CD1c-positive myeloid dendritic cell (primary cell): Measurements from ENCODE around the gene ILF2.
"Not testable (repeated sequence)": the region's sequence is repeated elsewhere in the genome, so short reads cannot be mapped to it uniquely, and the experiment has no call there.

Experiments
- DNase-seq: peaks from one replicate; pipeline ENCODE4 v3.0.0-alpha.2; 2016; ENCODE audit errors: extremely low spot score

ILF2 gene

GRCh38 chr1:153649137-153649862 lies 21.5 kb downstream of the ILF2 start:
- DNase-seq: no peak

DNA sequence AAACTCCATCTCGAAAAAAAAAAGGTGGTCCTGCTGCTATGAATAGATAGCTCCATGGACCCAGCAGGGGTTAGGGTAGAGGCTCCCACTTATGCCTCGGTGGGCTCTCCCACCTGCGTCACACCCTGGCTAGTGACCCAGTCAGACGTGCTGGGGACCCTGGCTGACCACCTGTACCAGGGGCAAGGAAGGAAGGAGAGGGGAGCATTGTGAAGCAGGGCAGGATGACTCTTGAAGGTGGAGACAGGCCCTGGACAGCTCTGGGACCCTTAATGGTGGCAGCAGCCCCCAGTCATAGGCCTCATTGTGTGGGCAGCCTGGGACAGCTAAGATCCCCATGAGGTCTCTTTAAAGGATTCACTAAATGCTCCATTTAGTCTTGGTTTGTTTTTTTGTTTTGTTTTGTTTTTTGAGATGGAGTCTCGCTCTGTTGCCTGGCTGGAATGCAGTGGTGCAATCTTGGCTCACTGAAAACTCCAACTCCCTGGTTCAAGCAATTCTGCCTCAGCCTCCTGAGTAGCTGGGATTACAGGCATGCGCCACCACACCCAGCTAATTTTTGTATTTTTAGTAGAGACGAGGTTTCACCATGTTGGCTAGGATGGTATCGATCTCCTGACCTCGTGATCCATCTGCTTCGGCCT lies 22.7 kb downstream of the ILF2 start:
- no peak for DNase-seq

DNA sequence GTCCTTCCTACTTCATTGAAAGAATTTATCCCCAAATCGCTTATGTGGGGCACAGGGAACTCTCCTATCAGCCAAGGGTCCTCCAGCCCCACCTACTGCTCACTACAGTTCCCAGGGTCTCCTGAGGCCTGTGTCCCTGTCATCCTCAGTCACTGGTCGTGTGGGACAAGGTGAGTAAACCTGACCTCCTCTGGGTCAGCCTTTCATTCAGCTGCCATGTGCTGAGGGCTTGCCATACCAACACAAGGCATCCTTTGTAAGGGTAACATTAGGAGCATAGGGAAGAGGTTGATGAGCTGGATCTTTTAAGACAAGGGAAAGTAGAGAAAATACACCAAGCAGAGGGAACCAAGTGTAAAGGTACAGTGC lies 23.5 kb downstream of the ILF2 start:
- no peak for DNase-seq

GRCh38 chr1:153646672-153647345 lies 24.0 kb downstream of the ILF2 start:
- DNase-seq: peak; percentile 84

- no peak for DNase-seq
Measured at GRCh38 chr1:153643816-153644215, 27.0 kb downstream of the ILF2 start.

DNA sequence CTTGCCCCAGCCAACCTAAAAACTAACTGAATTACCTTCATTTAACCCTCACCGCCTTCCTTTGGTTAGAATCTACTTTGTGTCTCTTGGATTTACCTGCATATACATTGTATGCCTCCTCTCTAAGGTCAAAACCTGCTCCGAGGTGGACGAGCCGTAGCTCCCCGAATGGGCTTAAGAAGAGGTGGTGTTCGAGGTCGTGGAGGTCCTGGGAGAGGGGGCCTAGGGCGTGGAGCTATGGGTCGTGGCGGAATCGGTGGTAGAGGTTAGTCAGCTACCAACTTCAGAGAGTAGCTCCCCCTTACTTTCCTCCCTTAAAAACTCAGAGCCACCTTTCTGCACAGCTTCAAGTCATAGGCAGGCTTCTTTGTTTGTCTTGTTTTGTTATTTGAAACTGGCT lies 27.7 kb downstream of the ILF2 start:
- no peak for DNase-seq

- no peak for DNase-seq
Measured at GRCh38 chr1:153642161-153642560, 28.6 kb downstream of the ILF2 start.

DNA sequence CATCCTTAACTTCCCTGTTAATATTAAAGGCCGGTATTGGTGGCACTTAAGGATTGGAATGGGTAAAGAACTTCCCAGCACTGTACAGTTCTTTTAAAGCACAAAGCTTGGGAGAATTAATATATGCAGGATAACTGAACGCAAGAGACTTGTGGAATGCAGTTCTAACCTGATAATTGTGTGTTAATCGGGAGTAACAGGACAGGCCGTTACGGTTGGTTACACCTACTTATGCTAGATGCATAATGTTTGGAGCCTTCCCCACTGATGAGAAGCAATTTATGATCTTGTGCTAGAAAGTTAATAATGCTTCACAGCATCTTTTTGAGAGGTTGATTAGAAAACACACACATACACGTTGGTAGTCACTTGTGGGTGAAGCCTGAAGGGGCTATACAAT lies 29.9 kb downstream of the ILF2 start:
- DNase-seq: no peak

- not testable (repeated sequence) for DNase-seq
Measured at GRCh38 chr1:153640213-153640612, 30.6 kb downstream of the ILF2 start.

- no peak for DNase-seq
Measured at GRCh38 chr1:153639280-153639679, 31.5 kb downstream of the ILF2 start.

DNA sequence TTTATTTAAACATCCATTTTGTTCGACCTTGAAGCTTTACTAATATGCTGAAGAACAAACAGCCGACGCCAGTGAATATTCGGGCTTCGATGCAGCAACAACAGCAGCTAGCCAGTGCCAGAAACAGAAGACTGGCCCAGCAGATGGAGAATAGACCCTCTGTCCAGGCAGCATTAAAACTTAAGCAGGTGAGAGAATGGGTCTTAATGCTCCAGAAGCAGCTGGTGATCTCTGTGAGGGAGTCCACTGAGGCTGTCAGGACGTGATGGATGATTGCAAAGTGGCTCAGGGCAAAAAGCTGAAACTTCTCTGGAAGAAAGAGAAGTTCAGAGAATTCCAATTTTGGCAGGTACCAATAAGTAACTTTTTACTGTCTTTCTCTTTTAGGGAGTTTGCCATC lies 32.5 kb downstream of the ILF2 start:
- DNase-seq: no peak

DNA sequence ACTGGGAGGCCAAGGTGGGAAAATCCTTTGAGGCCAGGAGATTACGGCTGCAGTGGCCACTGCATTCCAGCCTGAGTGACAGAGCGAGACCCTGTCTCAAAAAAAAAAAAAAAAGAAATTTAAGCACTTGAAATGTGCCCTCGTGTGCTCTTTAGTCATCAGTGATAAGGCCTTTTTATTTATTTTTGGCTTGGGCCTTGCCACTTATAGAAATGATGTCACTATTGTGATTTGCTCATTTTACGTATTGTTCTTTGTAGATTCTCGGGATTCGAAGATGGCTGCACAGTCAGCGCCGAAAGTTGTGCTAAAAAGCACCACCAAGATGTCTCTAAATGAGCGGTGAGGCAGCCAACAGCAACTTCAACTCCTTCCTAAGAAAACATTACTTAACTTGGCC lies 34.5 kb downstream of the ILF2 start:
- no peak for DNase-seq

GRCh38 chr1:153635872-153636271 lies 34.9 kb downstream of the ILF2 start:
- no peak for DNase-seq

GRCh38 chr1:153633754-153634665 lies 36.8 kb downstream of the ILF2 start, which contains the start of gene CHTOP:
TSS of gene CHTOP (plus strand) at chr1:153634066. CDS start at chr1:153636589, 2,523 bp downstream.
- DNase-seq: peak; percentile 99

DNA sequence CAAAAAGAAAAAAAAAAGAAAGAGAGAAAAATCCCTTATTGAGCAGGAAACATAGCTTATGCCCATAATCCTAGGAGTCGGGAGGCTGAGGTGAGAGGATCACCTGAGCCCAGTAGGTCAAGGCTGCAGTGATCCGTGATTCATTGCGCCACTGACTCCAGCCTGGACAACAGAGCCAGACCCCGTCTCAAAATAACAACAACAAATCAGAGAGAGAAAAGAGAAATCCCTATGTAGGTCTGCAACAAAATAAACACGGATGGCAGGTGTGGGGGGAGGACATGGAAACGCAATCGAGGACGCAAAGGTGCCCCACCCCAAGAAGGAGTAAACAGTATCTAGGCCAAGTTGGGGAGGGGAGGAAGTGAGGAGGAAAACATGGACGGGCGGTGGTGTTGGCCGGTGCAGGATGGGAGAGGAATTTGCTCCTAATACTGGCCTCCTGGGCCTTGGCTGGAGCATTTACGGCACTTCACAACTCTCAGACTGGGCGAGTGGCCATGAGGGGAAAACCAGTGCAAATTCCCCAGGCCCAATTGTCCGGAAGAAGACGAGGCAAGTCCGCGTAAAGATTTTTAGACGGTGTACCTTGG lies 37.5 kb downstream of the ILF2 start:
- no peak for DNase-seq

DNA sequence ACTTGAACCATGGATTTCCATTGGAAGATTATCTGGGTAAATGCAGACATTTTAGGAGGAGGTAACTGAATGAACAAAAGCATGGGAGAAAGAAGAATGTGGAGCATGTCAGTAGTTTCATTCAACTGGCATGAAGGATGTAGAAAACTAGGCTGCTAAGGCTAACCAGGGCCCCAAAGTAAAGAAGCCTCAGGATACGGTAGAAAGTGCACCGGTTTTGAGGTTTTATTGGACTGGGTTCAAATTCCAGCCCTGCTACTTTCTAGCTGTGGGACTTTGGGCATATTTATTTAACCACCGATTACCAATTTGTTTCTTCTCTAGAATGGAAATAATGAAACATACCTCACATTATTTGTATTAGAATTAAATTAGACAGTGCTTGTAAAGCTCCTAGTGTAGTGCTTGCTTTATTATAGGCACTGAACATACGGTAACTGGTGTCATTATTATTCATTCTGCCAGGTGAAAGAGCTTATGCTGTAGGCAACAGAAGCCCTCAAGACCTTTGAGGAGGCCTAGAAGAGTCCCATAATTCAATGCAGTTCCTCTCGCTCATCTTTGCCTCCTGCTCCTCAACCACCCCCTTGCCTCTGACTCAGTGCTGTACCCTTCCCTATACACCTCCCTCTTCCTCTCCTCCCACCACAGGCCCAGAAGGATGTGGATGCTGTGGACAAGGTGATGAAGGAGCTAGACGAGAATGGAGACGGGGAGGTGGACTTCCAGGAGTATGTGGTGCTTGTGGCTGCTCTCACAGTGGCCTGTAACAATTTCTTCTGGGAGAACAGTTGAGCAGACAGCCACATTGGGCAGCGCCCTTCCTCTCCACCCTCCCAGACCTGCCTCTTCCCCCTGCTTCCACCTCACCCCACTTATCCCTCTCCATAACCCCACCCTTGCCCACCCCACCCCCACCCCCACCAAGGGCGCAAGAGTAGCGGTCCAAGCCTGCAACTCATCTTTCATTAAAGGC lies 39.5 kb downstream of the ILF2 start:
- DNase-seq: peak; percentile 26

GRCh38 chr1:153630384-153630783 lies 40.4 kb downstream of the ILF2 start:
- no peak for DNase-seq

GRCh38 chr1:153629971-153630370 lies 40.8 kb downstream of the ILF2 start:
- DNase-seq: no peak

- no peak for DNase-seq
Measured at GRCh38 chr1:153629343-153629665, 41.5 kb downstream of the ILF2 start.

GRCh38 chr1:153628638-153629342 lies 42.0 kb downstream of the ILF2 start:
- no peak for DNase-seq
